ENCODE data around the gene PROX1.

GRCh38 chr1:214067397-214067796, 79.6 kb downstream of the PROX1 start:
- TF ChIP-seq CTCF (IDR thresholded peaks at IDR 0.05; ENCODE audit: borderline replicate concordance, extremely low read depth, low read length, poor library complexity, severe bottlenecking): no peak
- no peak for TF ChIP-seq EZH2 (IDR thresholded peaks at IDR 0.05; ENCODE audit: borderline replicate concordance, low read depth, low read length, severe bottlenecking)

Measured in DND-41 (cell line).